ENCODE data around the gene HNF4A. TPM values are rescaled to one million over a fixed set of nuclear protein-coding genes. Genes with fewer than 3 reads are reported as not detected.
A peak's percentile ranks its signal among the peaks of the same experiment; 100 is the strongest.

The HNF4A gene
- total and polyA plus RNA-seq, 2 of the 13 experiments (the other 11 are each of a cell fraction or from before 2014, with no cell fraction given), result 80.9 to 169 TPM

GRCh38 chr20:44392776-44393607 lies 37.5 kb downstream of the HNF4A start (continued):
- TF ChIP-seq, protein P1, sequence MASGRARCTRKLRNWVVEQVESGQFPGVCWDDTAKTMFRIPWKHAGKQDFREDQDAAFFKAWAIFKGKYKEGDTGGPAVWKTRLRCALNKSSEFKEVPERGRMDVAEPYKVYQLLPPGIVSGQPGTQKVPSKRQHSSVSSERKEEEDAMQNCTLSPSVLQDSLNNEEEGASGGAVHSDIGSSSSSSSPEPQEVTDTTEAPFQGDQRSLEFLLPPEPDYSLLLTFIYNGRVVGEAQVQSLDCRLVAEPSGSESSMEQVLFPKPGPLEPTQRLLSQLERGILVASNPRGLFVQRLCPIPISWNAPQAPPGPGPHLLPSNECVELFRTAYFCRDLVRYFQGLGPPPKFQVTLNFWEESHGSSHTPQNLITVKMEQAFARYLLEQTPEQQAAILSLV (CRISPR knock-in tag; IDR thresholded peaks at IDR 0.05; ENCODE audit: borderline replicate concordance), result peak; percentile 94
- TF ChIP-seq ZNF276 (CRISPR knock-in tag; IDR thresholded peaks at IDR 0.05; ENCODE audit: low read depth) (no peak), EP300 (IDR thresholded peaks at IDR 0.05; ENCODE audit: low read depth in 2 of 2, low read length in 2 of 2) (peak in 1 of 2 experiments; percentile 60; a peak in 2 of 4 replicates), EP300 (CRISPR knock-in tag; IDR thresholded peaks at IDR 0.05; ENCODE audit: borderline replicate concordance) (no peak; the same call in 1 of the 2 replicates), MIER2 (CRISPR knock-in tag; IDR thresholded peaks at IDR 0.05) (0 out of 2 replicates have a peak, but pooled peaks have one; percentile 28), ARID3A (IDR thresholded peaks at IDR 0.05; ENCODE audit: low read depth, low read length) (no peak), ZNF10 (CRISPR knock-in tag; IDR thresholded peaks at IDR 0.05; ENCODE audit: borderline replicate concordance, low read depth) (no peak), PRPF4 (IDR thresholded peaks at IDR 0.05; ENCODE audit: low read depth, low read length, poor library complexity, severe bottlenecking) (no peak), SMYD3 (CRISPR knock-in tag; IDR thresholded peaks at IDR 0.05) (no peak), KMT2A (CRISPR knock-in tag; IDR thresholded peaks at IDR 0.05) (no peak), SRF (IDR thresholded peaks at IDR 0.05; ENCODE audit: low read depth, low read length) (no peak), ZFP91 (CRISPR knock-in tag; IDR thresholded peaks at IDR 0.05; ENCODE audit: borderline replicate concordance) (peak; percentile 53; the same call in 1 of the 2 replicates), ZNF543 (CRISPR knock-in tag; IDR thresholded peaks at IDR 0.05) (no peak), SIX1 (CRISPR knock-in tag; IDR thresholded peaks at IDR 0.05; ENCODE audit: borderline replicate concordance) (no peak), SOX6 (IDR thresholded peaks at IDR 0.05) (no peak), SOX6 (CRISPR knock-in tag; IDR thresholded peaks at IDR 0.05) (no peak; the same call in 1 of the 2 replicates), ZNF317 (CRISPR knock-in tag; IDR thresholded peaks at IDR 0.05) (no peak), MTF1 (CRISPR knock-in tag; IDR thresholded peaks at IDR 0.05) (no peak), THYN1 (CRISPR knock-in tag; IDR thresholded peaks at IDR 0.05; ENCODE audit: borderline replicate concordance, low read depth) (0 out of 2 replicates have a peak, but pooled peaks have one; percentile 95), GPN1 (CRISPR knock-in tag; IDR thresholded peaks at IDR 0.05; ENCODE audit: borderline replicate concordance) (no peak)
- TF ChIP-seq, protein P2, sequence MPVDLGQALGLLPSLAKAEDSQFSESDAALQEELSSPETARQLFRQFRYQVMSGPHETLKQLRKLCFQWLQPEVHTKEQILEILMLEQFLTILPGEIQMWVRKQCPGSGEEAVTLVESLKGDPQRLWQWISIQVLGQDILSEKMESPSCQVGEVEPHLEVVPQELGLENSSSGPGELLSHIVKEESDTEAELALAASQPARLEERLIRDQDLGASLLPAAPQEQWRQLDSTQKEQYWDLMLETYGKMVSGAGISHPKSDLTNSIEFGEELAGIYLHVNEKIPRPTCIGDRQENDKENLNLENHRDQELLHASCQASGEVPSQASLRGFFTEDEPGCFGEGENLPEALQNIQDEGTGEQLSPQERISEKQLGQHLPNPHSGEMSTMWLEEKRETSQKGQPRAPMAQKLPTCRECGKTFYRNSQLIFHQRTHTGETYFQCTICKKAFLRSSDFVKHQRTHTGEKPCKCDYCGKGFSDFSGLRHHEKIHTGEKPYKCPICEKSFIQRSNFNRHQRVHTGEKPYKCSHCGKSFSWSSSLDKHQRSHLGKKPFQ (CRISPR knock-in tag; IDR thresholded peaks at IDR 0.05; ENCODE audit: insufficient replicate concordance), result no peak
